HG03565 (cell line): ENCODE results near the gene PARL.
"Not testable (repeated sequence)": the region's sequence is repeated elsewhere in the genome, so short reads cannot be mapped to it uniquely, and the experiment has no call there.

Experiments
- ATAC-seq: cut with Tn5 transposase; IDR thresholded peaks from one replicate; pipeline ENCODE4 v1.9.1; 2021; ENCODE audit warnings: mild to moderate bottlenecking, moderate library complexity; ENCODE audit not compliant: unreplicated experiment

PARL gene

DNA sequence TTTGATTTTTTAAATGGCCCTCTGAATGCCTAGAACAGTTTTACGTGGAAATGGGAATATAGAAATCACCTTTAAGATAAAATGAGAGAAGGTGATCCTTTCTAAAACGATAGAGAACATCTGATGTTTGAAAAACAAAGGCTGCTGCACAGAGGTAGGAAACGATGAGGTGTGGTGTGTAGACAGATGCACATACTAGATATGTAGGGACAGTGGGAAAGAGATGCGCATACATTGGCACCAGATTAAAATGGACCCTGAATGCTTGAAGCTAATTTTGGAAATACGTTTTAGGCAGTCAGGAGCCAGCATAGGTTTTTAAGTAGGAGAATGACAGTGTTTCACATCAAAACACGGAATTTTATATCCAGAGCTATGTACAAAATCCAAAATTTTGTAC lies 88.3 kb downstream of the PARL start:
- no peak for ATAC-seq

DNA sequence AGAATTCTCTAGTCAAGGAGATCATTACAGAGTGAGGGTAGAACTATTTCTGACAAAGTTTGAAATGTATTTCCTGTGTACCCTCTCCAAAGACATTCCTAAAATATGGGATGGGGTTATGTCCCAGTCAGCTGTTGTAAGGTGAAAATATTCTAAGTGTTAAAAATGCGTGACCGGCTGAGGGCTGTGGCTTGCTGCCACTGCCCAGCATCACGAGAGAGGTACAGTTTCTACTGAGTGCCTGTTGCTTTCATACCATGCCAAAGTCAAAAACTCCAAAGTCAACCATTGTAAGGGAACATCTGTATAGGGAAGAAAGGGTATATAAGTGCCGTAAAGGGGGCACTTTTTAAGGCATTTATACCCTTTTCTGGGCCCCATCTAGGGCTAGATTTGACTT lies 90.2 kb downstream of the PARL start:
- no peak for ATAC-seq

DNA sequence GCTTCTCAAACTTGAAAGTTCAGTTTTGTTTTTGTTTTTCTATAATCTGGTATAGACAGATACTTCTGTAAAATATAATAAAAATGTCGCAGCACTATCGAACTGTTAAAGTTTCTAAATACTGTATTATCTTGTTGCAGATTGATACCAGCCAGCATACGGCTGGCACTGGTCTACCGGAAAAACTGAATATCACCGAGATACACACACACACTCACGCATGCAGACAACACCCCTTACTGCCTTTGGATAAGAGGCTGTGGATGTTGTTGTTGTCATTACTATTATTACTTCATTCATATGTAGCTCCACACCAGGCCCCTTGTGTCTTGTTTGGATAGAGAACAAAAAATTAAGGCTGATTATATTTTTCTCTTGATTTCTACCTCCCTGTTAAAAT lies 91.7 kb downstream of the PARL start:
- ATAC-seq, result no peak

DNA sequence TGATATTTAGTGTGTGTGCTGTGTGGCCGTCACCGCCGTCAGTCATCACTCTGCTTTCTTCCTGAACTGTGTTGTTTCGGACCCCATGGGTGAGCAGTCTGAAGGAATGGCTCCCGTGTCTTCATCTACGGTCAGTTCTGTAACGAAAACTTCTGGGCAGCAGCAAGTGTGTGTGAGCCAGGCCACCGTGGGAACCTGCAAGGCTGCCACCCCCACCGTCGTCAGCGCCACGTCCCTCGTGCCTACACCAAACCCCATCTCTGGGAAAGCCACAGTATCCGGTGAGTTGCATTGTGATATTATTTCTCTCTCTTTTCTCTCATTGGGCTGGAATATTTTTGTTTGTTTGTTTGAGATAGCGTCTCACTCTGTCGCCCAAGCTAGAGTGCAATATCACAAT lies 94.0 kb downstream of the PARL start:
- no peak for ATAC-seq

DNA sequence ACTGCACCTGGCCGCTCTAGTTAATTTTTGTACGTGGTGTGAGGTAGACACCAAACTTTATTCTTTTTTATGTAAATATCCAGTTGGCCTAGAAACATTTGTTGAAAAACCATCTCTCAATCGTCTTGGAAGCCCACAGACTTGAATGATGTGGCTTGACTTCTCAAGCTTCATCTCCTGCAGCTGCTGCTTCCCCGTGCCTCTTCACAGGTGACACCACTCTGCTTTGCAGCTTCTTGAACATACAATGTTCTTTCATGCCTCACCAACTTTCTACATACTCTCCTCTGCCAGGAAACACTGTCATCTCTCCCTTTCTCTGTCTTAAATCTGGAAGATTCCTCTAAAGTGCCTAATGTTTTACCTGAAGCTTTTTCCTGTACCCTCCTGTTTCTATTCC lies 94.9 kb downstream of the PARL start:
- no peak for ATAC-seq

DNA sequence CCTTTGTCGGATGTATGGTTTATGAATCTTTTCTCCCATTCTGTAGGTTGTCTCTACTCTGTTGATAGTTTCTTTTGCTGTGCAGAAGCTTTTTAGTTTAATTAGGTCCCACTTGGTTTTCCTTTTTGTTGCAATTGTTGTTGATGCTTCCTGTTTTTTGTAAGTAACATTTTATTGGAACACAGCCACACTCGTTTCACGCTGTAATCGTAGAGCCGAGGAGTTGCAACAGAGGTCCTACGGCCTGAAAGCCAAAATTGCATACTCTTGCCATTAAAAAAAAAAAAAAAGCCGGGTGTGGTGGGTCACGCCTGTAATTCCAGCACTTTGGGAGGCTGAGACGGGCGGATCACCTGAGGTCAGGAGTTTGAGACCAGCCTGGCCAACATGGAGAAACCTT lies 100.2 kb downstream of the PARL start:
- ATAC-seq, result not testable (repeated sequence)

DNA sequence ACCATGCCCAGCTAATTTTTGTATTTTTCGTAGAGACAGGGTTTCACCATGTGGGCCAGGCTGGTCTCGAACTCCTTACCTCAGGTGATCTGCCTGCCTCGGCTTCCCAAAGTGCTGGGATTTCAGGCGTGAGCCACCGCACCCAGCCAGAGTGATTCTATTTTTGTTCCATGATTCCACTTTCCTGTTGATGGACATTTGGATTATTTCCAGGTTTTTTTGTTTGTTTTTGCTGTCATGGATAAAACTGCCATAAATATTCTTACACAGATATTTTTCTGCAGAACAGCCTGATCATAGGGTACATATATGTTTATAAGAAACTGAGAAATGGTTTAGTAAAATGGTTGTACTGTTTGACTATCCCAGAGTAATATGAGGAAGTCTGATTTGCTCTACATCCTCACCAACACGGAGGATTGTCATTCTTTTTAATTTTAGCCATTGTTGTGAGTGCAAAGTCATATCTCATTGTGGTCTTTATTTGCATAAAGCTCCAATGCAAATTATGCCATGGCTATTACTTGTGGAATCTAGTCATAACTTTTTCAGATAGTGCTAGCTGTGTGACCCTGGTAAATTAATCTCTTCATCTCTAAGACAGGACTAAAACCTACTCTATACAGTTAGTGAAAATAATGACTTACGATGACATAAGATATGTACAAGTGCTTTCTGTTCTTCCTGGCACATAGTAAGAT lies 102.0 kb downstream of the PARL start:
- no peak for ATAC-seq

DNA sequence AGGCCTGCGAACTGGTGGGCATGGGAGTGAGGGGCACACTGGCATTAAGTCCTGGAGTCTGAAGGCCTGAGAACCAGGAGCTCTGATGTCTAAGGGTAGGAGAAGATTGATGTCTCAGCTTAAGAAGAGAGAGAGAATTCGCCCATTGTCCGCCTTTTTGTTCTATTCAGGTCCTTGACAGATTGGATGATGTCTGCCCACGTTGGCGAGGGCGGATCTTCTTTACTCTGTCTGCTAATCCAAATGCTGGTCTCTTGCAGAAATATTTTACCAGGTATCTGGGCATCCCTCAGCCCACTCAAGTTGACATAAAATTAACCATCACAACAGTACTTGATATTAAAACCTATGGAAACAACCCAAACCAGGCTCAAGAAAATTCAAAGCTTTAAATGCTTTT lies 103.4 kb downstream of the PARL start:
- no peak for ATAC-seq

DNA sequence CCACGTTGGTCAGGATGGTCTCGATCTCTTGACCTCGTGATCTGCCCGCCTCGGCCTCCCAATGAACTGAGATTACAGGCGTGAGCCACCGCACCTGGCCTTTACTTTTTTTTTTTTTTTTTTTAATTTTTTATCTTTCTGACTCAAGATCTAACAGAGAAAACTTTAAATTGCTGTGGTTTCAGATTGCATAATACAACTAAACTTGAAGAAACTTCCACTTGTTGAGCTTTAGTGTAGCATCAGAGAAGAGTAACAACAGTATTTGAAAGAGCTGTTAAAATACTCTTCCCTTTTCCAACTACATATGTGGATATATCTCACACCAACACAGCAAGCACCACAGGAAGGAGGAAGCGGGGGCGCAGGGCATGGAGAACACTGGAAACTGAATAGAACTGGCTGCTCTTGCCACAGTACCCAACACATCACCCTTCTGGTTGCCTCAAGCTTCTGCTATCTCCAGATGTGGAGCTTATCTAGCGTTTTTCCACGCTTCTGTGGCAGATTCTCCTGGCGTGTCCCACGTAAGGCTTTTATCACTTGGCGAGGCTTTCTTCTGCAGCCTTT lies 104.7 kb downstream of the PARL start:
- ATAC-seq, result no peak
